ENCODE measurements around the gene SPART. TPM values are rescaled to one million over a fixed set of nuclear protein-coding genes. Genes with fewer than 3 reads are reported as not detected.

Gene SPART
- total RNA-seq, 4 donors from 2014 or later = 14.1 to 27.6 (median 18.2) TPM

GRCh38 chr13:36354842-36355623 is 8.8 kb upstream of the SPART start:
- TF ChIP-seq, protein P1, sequence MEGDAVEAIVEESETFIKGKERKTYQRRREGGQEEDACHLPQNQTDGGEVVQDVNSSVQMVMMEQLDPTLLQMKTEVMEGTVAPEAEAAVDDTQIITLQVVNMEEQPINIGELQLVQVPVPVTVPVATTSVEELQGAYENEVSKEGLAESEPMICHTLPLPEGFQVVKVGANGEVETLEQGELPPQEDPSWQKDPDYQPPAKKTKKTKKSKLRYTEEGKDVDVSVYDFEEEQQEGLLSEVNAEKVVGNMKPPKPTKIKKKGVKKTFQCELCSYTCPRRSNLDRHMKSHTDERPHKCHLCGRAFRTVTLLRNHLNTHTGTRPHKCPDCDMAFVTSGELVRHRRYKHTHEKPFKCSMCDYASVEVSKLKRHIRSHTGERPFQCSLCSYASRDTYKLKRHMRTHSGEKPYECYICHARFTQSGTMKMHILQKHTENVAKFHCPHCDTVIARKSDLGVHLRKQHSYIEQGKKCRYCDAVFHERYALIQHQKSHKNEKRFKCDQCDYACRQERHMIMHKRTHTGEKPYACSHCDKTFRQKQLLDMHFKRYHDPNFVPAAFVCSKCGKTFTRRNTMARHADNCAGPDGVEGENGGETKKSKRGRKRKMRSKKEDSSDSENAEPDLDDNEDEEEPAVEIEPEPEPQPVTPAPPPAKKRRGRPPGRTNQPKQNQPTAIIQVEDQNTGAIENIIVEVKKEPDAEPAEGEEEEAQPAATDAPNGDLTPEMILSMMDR (IDR thresholded peaks at IDR 0.05) = no peak
- TF ChIP-seq POLR2AphosphoS5 (IDR thresholded peaks at IDR 0.05) (no peak), POLR2A (IDR thresholded peaks at IDR 0.05) (no peak), EP300 (IDR thresholded peaks at IDR 0.05; ENCODE audit: low read depth) (no peak)
- in situ Hi-C loops (cut with MboI; ENCODE audit: low pct_ligation_motif_present in 1 of 4, low pct_unique_long_range_greater_than_20kb in 1 of 4, low sequenced_read_pairs in 3 of 4) (no loop called here), intact Hi-C loops (cut with DNase I; ENCODE audit: low total_unique reads) (loop anchor here (10.0 kb wide), 1 partner anchor 380 kb away; no protein-coding TSS in a partner anchor)
- no peak overlapping the region for H3K4me3 ChIP-seq
- no peaks in the 10 kb centered on the region for H3K9me3 ChIP-seq
- H3K27me3 ChIP-seq = no peaks in the 10 kb centered on the region
- DNase-seq = no peak
- WGBS, 2 donors (ENCODE audit: low coverage in 1 of 2) = 80 to 89% methylated on average over 1 of the region's 1 CpG
- no peak overlapping the region for H3K27ac ChIP-seq
- H3K4me1 ChIP-seq = peaks cover 0 to 6% (median 0%) of the 10 kb centered on the region in 4 donors
- H3K36me3 ChIP-seq = no peaks in the 10 kb centered on the region

- WGBS, 2 donors (ENCODE audit: low coverage in 1 of 2) = 56% methylated on average over 3 of the region's 3 CpGs
- intact Hi-C loops (cut with DNase I; ENCODE audit: low total_unique reads) (loop anchor here (10.0 kb wide), 1 partner anchor 382 kb away; no protein-coding TSS in a partner anchor), in situ Hi-C loops (cut with MboI; ENCODE audit: low pct_ligation_motif_present in 1 of 4, low pct_unique_long_range_greater_than_20kb in 1 of 4, low sequenced_read_pairs in 3 of 4) (no loop called here)
- Histone ChIP-seq H3K27ac (no peak overlapping the region), H3K4me1 (peaks cover 0 to 6% (median 0%) of the 10 kb centered on the region in 4 donors), H3K4me3 (no peak overlapping the region), H3K27me3 (no peaks in the 10 kb centered on the region), H3K9me3 (no peaks in the 10 kb centered on the region), H3K36me3 (no peaks in the 10 kb centered on the region)
- TF ChIP-seq, protein P1 (IDR thresholded peaks at IDR 0.05) = no peak
- no peak for DNase-seq
These were observed 6.8 kb upstream of the SPART start for GRCh38 chr13:36353001-36353400.

DNA sequence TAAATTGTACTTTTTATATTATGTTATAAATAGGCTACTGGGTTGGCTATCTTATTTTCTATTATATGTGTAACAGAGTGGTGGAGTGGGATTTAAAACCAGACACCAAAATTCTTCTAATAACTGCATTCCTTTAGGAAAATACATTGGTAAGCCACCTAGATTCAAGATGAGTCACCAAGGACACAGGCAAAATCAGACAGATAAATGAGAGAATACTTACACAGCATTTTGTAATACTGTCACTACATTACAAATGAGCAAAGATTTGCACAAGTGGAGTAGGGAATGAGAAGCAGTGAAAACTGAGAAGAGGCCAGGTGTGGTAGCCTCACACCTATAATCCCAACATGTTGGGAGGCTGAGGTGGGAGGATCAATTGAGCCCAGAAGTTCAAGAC is 6.2 kb upstream of the SPART start:
- intact Hi-C loops (cut with DNase I; ENCODE audit: low total_unique reads) = loop anchor here (10.0 kb wide), 1 partner anchor 382 kb away; no protein-coding TSS in a partner anchor
- no peak for DNase-seq
- Histone ChIP-seq H3K27me3 (no peaks in the 10 kb centered on the region), H3K9me3 (no peaks in the 10 kb centered on the region), H3K4me1 (peaks cover 0 to 5% (median 0%) of the 10 kb centered on the region in 4 donors), H3K4me3 (no peak overlapping the region), H3K36me3 (no peaks in the 10 kb centered on the region), H3K27ac (no peak overlapping the region)
- TF ChIP-seq POLR2AphosphoS5 (IDR thresholded peaks at IDR 0.05) = no peak
- no peak for TF ChIP-seq POLR2A (IDR thresholded peaks at IDR 0.05)
- TF ChIP-seq, protein P1 (IDR thresholded peaks at IDR 0.05) = no peak
- no peak for TF ChIP-seq EP300 (IDR thresholded peaks at IDR 0.05; ENCODE audit: low read depth)
- in situ Hi-C loops (cut with MboI; ENCODE audit: low pct_ligation_motif_present in 1 of 4, low pct_unique_long_range_greater_than_20kb in 1 of 4, low sequenced_read_pairs in 3 of 4) = no loop called here

DNA sequence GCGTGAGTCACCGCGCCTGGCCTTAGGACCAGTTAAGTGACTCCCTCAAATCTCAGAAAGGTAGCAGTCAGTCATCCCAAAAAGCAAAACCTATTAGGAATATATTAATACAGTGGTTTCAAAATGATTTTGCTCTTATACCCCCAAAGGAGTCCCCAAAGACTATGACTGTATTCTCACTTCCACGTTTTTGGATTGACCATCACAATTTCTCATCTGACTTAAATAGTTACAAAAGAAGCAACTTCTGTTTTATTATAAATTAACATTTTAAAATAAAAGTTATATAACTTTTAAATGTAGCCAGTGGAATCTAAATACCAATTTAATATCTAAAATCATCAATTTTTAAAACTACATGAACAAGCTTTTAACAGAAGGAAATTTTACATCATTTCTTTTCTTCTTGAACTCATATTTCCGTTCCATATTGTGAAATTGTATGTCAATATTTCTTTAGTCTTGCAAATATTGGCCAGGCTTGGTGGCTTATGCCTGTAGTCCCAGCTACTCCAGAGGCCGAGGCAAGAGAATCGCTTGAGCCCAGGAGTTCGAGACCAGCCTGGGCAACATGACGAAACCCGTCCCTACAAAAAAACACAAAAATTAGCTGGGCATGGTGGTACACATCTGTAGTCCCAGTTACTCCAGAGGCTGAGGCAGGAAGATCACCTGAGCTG is 1.5 kb upstream of the SPART start:
- H3K4me3 ChIP-seq = no peak overlapping the region
- 68 to 91% methylated on average over 3 to 10 of the region's 10 CpGs for WGBS, 2 donors (ENCODE audit: low coverage in 1 of 2)
- no peaks in the 10 kb centered on the region for H3K9me3 ChIP-seq

More for the DNA sequence above, 1.5 kb upstream of the SPART start:
- TF ChIP-seq, protein P1 (IDR thresholded peaks at IDR 0.05) = no peak
- no peak for TF ChIP-seq POLR2AphosphoS5 (IDR thresholded peaks at IDR 0.05)
- TF ChIP-seq POLR2A (IDR thresholded peaks at IDR 0.05) = no peak
- TF ChIP-seq EP300 (IDR thresholded peaks at IDR 0.05; ENCODE audit: low read depth) = no peak
- in situ Hi-C loops (cut with MboI; ENCODE audit: low pct_ligation_motif_present in 1 of 4, low pct_unique_long_range_greater_than_20kb in 1 of 4, low sequenced_read_pairs in 3 of 4) (no loop called here), intact Hi-C loops (cut with DNase I; ENCODE audit: low total_unique reads) (loop anchor here (5.0 to 10.0 kb wide), 2 partner anchors 50 to 63 kb away; no protein-coding TSS in a partner anchor)
- Histone ChIP-seq H3K27me3 (peaks cover 17% of the 10 kb centered on the region), H3K4me1 (peaks cover 0 to 20% (median 4%) of the 10 kb centered on the region in 4 donors), H3K36me3 (no peaks in the 10 kb centered on the region), H3K27ac (peak overlapping the region in 1 of 4 donors; percentile 98)
- no peak for DNase-seq
